ENCODE measurements around the gene SERTAD3. TPM values are rescaled to one million over a fixed set of nuclear protein-coding genes. Genes with fewer than 3 reads are reported as not detected.

SERTAD3 gene
- total and polyA plus RNA-seq, 2 of the 8 experiments (the other 6 are each of a cell fraction or from before 2014, with no cell fraction given) = 15.1 to 32.1 TPM

Small RNA genes lying within 50 kb of the gene (small RNA-seq; reads per million reads assigned to genes)
- not detected for gene RF00017 (ENCODE audit: insufficient read depth)

Other genes with a start within 250 kb of the SERTAD3 start
- gene TTC9B, start 226.0 kb downstream of the SERTAD3 start, total RNA-seq (2021; fragmentation: NEBNext Ultra II Directional; extraction: Animal tissue kit (Norgen Biotek cat#: 25700)) = not detected in 2 replicates
- gene TTC9B, start 226.0 kb downstream of the SERTAD3 start, polyA plus RNA-seq (2011; rRNA removed) = 0.24 and 0.26 TPM in 2 replicates
- 0.63 and 1.9 TPM in 2 replicates for gene CCNP, start 217.6 kb downstream of the SERTAD3 start, total RNA-seq (2021; fragmentation: NEBNext Ultra II Directional; extraction: Animal tissue kit (Norgen Biotek cat#: 25700))
- 2.1 and 4.6 TPM in 2 replicates for gene CCNP, start 217.6 kb downstream of the SERTAD3 start, polyA plus RNA-seq (2011; rRNA removed)
- 137 and 151 TPM in 2 replicates for gene AKT2, start 159.0 kb downstream of the SERTAD3 start, total RNA-seq (2021; fragmentation: NEBNext Ultra II Directional; extraction: Animal tissue kit (Norgen Biotek cat#: 25700))
- gene AKT2, start 159.0 kb downstream of the SERTAD3 start, polyA plus RNA-seq (2011; rRNA removed) = 183 and 252 TPM in 2 replicates
- 16.5 and 17.8 TPM in 2 replicates for gene C19orf47, start 95.9 kb downstream of the SERTAD3 start, total RNA-seq (2021; fragmentation: NEBNext Ultra II Directional; extraction: Animal tissue kit (Norgen Biotek cat#: 25700))
- 27.3 and 32.8 TPM in 2 replicates for gene C19orf47, start 95.9 kb downstream of the SERTAD3 start, polyA plus RNA-seq (2011; rRNA removed)
- 180 and 189 TPM in 2 replicates for gene PLD3, start 95.6 kb downstream of the SERTAD3 start, total RNA-seq (2021; fragmentation: NEBNext Ultra II Directional; extraction: Animal tissue kit (Norgen Biotek cat#: 25700))
- 543 and 635 TPM in 2 replicates for gene PLD3, start 95.6 kb downstream of the SERTAD3 start, polyA plus RNA-seq (2011; rRNA removed)
- gene HIPK4, start 54.2 kb downstream of the SERTAD3 start, total RNA-seq (2021; fragmentation: NEBNext Ultra II Directional; extraction: Animal tissue kit (Norgen Biotek cat#: 25700)) = 0.15 and 0.29 TPM in 2 replicates
- gene HIPK4, start 54.2 kb downstream of the SERTAD3 start, polyA plus RNA-seq (2011; rRNA removed) = 0.57 and 0.88 TPM in 2 replicates
- gene PRX, start 31.0 kb downstream of the SERTAD3 start, total RNA-seq (2021; fragmentation: NEBNext Ultra II Directional; extraction: Animal tissue kit (Norgen Biotek cat#: 25700)) = 5.8 and 6.0 TPM in 2 replicates
- 2.8 and 3.8 TPM in 2 replicates for gene PRX, start 31.0 kb downstream of the SERTAD3 start, polyA plus RNA-seq (2011; rRNA removed)
- 4.9 and 5.4 TPM in 2 replicates for gene SERTAD1, start 18.3 kb downstream of the SERTAD3 start, total RNA-seq (2021; fragmentation: NEBNext Ultra II Directional; extraction: Animal tissue kit (Norgen Biotek cat#: 25700))
- 6.6 and 8.0 TPM in 2 replicates for gene SERTAD1, start 18.3 kb downstream of the SERTAD3 start, polyA plus RNA-seq (2011; rRNA removed)
- gene BLVRB, start 21.4 kb upstream of the SERTAD3 start, total RNA-seq (2021; fragmentation: NEBNext Ultra II Directional; extraction: Animal tissue kit (Norgen Biotek cat#: 25700)) = 28.7 and 32.3 TPM in 2 replicates
- 182 and 196 TPM in 2 replicates for gene BLVRB, start 21.4 kb upstream of the SERTAD3 start, polyA plus RNA-seq (2011; rRNA removed)
- gene SPTBN4, start 22.7 kb upstream of the SERTAD3 start, total RNA-seq (2021; fragmentation: NEBNext Ultra II Directional; extraction: Animal tissue kit (Norgen Biotek cat#: 25700)) = 1.9 and 3.4 TPM in 2 replicates
- gene SPTBN4, start 22.7 kb upstream of the SERTAD3 start, polyA plus RNA-seq (2011; rRNA removed) = 3.0 and 4.7 TPM in 2 replicates
- gene SHKBP1, start 132.5 kb upstream of the SERTAD3 start, total RNA-seq (2021; fragmentation: NEBNext Ultra II Directional; extraction: Animal tissue kit (Norgen Biotek cat#: 25700)) = 72.8 and 74.6 TPM in 2 replicates
- gene SHKBP1, start 132.5 kb upstream of the SERTAD3 start, polyA plus RNA-seq (2011; rRNA removed) = 98.8 and 158 TPM in 2 replicates
- gene LTBP4, start 157.0 kb upstream of the SERTAD3 start, total RNA-seq (2021; fragmentation: NEBNext Ultra II Directional; extraction: Animal tissue kit (Norgen Biotek cat#: 25700)) = 75.3 and 77.1 TPM in 2 replicates
- gene LTBP4, start 157.0 kb upstream of the SERTAD3 start, polyA plus RNA-seq (2011; rRNA removed) = 54.5 and 111 TPM in 2 replicates
- 24.8 and 29.4 TPM in 2 replicates for gene NUMBL, start 246.3 kb upstream of the SERTAD3 start, total RNA-seq (2021; fragmentation: NEBNext Ultra II Directional; extraction: Animal tissue kit (Norgen Biotek cat#: 25700))
- gene NUMBL, start 246.3 kb upstream of the SERTAD3 start, polyA plus RNA-seq (2011; rRNA removed) = 13.5 and 20.0 TPM in 2 replicates